HG02610 (cell line): ENCODE data around the gene CCDC184.

Experiments used
- ATAC-seq: cut with Tn5 transposase; IDR thresholded peaks from one replicate; pipeline ENCODE4 v1.9.1; 2021; ENCODE audit warnings: mild to moderate bottlenecking, moderate library complexity; ENCODE audit not compliant: unreplicated experiment

CCDC184 gene

DNA sequence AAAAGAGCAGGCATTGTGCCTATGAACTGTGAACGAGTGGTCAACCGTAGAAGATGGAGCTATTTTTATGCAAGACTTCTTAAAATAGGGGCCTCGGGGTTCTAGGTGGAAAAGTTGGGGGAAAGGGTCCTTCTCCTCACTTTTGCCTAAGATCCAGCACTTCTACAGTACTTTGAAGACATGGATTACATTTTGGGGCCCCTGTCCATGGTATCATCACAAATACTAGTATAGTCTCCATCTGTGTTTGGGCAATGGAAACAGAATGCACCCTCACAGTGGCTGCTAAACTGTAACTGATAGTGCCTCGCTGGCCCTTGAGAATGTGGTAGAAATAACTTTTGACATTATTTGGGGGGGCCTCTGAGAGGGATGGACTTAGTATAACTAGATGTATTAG is 5.5 kb upstream of the CCDC184 start:
- ATAC-seq, result no peak

- ATAC-seq, result no peak
Measured at GRCh38 chr12:48179466-48179865, 4.0 kb upstream of the CCDC184 start.

- no peak for ATAC-seq
Measured at GRCh38 chr12:48180424-48180823, 3.0 kb upstream of the CCDC184 start.

DNA sequence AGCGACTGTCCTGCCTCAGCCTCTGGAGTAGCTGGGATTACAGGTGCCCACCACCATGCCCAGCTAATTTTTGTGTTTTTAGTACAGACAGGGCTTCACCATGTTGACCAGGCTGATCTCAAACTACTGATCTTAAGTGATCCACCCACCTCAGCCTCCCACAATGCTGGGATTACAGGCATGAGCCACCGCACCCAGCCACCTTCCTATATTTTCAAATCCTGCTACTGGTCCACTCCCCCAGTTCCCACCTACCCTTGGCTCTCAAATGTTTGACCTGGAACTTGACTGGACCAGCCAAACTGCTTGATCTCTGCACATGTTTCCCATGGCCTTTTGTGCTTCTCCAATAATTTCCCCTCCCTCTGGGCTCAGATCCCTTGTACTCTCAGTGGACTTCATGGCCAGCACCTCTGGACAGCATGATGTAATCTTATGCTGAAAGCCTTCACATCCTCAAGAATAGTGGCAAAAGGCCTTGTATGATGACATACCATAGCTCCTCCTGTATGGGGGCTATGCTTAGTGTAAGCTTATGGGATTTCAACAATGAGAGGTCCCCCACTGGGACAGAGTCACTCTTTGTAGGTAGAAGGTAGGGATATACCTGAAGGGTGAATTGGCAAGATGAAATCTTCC is 2.5 kb upstream of the CCDC184 start:
- no peak for ATAC-seq

DNA sequence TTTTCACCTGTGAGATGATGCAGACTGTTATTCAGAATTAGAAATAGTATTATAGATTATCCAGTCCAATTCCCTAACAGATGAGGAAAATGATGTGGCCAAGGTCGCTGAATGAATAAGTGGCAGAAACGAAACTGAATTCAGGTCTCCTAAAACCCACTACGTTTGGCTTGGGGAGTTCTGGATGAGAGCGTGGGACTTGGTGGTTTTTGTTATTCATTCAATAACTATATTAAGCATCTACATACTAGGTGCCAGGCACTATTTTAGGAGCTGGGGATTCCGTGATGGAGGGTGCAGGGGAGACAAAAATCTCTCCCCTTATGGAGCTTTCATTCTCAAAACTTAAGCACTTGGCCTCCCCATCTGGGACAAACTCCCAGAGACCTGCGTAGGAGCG is 813 bp upstream of the CCDC184 start:
- ATAC-seq, result peak; percentile 4

DNA sequence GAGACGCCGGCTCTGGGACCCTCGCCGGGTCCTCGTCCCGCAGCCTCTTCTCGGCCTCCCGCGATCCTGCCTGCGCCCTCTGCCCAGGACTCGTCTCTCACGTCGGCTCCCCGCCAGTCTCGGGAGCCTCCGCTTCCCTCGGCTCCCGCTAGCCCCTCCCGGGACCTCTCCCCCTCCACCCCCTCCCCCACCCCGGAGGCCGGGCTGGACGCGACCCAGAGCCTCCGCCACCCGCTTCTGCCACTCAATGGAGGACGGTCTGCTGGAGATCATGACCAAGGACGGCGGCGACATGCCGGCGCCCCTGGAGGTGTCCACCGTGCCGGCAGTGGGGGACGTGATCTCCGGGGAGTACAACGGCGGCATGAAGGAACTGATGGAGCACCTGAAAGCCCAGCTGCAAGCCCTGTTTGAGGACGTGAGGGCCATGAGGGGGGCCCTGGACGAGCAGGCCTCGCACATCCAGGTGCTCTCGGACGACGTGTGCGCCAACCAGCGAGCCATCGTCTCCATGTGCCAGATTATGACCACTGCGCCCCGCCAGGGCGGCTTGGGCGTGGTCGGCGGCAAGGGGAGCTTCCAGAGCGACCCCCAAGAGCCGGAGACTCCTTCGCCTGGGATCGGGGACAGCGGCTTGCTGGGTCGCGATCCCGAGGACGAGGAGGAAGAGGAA is 568 bp downstream of the CCDC184 start:
- ATAC-seq, result no peak

DNA sequence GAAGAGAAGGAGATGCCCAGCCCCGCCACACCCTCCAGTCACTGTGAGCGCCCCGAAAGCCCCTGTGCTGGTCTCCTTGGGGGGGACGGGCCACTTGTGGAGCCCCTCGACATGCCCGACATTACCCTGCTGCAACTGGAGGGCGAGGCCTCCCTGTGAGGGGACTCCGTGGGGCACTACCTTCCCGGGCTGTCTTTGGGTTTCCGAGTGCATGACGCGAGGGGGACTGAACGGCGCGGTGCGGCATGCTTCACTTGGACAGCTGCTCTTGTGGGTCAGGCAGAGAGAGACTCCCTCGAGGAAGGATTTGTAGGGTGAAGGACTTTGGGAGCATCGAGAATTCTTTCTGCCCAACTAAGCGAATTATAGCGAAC is 1.1 kb downstream of the CCDC184 start:
- ATAC-seq, result no peak

DNA sequence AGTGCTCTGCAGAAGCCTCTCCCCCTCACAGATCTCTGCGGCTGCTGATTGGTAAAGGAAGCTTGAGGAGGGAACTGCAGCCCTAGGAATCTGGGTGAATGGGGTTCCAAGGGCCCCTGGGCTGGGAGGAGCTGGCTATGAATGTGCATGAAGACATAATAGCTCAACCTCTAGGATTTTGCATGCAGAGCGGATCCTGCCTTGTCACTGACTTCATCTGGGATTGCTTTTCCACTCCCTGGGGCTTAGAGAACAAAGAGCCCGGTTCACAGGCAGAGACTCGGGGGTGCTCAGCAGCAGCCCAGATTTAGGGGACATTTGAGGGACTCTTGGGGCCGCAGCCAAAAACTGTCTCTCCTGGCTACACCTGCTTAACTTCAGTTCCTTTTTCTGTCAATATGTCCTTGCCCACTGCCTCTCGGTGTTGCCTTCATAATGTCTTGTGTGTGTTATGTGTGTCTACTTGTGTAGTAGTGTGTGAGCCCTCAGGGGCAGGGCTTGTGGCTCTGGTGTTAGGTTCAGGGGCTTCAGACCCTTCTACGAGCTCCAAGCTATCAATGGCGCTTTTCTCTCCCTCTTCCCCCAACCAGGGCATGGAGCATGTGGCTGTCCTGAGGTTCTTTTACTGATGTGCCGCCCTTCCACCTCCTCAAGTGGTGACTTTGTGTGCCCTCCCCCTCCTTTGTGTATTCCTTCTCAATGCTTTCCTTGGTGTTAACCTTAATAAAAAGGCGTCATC is 1.9 kb downstream of the CCDC184 start:
- no peak for ATAC-seq

- no peak for ATAC-seq
Measured at GRCh38 chr12:48187916-48188695, 4.7 kb downstream of the CCDC184 start.

DNA sequence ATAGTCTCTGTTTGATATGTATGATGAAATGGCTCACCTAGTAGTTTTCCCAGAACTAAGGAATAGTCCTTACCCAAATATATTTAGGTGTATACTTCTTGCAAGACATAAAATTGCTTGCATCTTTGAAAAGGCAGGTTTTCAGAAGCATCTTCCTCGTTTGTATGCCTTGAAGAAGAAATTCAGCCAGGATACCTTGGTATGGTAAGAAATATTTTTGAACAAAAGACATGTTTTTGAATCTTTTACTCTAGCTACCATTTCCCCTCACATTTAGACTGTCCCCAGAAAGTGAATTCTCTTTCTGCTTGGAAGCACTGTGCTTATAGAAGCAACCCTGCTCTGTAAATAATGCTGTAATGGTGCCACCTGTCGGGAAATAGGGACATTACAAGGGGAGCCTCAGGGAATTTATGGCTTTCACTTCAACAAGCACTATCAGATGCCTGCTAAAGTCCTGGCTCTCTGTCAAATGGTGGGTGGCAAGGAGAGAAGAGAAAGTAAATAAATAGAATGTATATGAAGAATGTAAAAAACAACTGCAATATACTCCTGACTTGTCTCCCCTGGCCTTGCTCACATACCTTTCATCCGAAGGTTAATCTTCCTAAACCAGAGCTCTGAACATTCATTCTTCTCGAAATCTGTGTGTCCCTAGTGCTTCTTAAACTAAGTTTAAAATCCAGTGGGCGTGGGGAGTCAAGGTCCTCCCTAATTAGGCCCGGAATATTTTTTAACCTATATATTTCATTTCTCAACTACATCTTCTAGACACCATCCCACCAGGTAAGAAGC is 6.1 kb downstream of the CCDC184 start:
- ATAC-seq, result peak; percentile 51

GRCh38 chr12:48191096-48191495 is 7.7 kb downstream of the CCDC184 start:
- no peak for ATAC-seq

DNA sequence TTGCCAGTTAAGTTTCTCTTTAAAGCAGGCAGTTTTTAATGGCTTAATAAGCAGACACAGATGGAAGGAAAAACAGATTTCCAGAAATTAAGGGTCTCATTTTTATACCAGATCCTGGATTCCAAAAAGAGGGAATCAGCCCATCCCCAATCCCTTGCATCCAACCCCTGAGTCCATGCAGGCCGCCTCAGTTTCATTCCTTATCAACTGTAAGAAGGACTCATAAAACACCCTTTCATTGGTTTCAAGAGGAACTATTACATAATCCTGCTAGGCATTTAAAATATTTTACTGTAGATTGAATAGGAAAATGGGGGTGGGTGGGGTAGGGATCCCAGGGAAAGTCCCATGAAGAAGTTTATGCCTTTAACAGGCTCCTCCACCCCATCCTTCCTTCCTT is 9.4 kb downstream of the CCDC184 start:
- no peak for ATAC-seq

DNA sequence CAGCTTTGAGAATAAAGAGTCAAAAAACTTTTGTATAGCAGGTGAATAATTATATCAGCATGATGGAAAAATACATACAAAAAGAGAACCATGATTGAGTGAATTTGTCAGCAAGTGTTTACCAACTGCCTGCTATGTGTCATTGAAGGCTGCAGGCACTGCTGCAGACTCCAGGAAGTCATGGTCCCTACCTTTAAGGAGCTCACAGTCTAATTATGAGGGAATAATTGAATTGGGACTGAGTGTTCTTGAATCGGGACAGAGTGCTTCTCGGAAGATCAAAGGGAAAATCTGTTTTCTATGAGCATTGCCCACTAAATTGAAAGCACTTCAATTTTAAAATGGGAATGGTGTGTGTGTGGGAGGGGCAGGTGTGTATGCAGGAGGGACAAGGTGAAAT is 10.2 kb downstream of the CCDC184 start:
- no peak for ATAC-seq

DNA sequence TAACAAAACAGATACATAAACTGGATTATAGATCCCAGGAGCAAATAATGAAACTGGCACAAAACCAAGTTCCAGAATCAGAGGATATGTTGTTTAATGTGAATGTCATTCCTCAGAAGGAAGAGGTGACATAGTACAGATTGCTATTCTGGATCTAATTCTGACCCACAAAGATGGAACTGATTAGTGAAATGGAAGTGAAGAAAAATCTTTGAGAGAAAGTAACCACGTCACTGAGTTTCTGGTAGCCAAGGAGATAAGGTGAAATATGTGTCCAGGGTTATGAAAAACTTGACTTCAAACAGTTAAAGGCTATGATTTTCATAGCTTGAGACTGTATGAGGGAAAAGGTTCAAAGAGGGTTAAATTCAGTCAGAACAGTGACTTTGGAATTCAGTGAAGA is 11.4 kb downstream of the CCDC184 start:
- no peak for ATAC-seq

DNA sequence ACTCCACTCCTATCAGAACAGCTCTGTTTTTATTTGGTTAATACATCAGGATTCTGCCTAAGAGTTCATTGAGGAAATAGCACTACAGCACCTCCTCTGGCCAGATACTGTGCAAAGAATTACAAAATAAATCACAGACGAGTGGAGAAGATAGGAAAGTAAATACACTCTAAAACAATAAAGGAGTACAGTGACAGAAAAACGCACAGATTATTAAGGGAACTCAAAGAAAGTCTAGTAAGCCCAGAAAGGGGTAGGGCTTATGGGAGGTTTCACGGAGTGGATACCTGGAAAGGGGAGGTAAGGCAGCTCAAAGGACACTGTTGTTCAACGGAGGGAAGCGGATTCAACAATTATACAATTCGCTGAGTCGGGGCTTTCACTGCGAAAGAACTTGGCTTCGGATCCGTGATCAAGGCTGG is 14.1 kb downstream of the CCDC184 start:
- no peak for ATAC-seq

- peak; percentile 100 for ATAC-seq
Measured at GRCh38 chr12:48197971-48198671, 14.7 kb downstream of the CCDC184 start.

DNA sequence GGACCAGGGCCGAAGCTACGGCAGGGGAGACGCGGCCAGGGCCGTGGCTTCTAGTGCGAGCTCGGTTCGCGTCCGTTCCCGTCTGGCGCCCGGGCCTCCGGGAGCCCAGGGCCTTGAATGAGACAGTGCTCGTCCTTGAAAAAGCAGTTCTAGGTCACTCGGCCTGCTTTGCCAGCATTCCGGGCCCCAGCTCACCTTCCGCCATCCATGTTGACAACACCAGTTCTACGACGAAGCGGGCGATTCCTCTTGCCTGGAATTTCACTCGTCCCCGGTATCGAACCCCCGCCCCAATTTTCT is 15.2 kb downstream of the CCDC184 start:
- peak; percentile 5 for ATAC-seq

DNA sequence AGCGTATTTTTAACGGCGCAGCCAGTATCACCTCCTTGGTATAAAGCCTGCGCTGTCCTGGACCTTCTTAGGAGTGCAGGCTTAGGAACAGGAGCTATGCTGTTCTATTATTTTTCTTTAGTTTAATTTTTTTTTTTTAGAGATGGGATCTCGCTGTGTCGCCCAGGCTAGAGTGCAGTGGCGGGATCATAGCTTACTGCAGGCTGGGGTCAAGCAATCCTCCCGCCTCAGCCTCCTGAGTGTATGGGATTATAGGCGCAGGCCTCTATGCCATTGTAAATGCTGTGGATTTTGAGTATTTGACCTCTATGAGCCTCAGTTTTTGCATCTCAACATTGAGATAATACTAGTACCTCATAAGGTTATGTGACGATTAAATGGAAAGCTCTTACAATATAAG is 15.5 kb downstream of the CCDC184 start:
- ATAC-seq, result no peak

- no peak for ATAC-seq
Measured at GRCh38 chr12:48199774-48200221, 16.4 kb downstream of the CCDC184 start.

DNA sequence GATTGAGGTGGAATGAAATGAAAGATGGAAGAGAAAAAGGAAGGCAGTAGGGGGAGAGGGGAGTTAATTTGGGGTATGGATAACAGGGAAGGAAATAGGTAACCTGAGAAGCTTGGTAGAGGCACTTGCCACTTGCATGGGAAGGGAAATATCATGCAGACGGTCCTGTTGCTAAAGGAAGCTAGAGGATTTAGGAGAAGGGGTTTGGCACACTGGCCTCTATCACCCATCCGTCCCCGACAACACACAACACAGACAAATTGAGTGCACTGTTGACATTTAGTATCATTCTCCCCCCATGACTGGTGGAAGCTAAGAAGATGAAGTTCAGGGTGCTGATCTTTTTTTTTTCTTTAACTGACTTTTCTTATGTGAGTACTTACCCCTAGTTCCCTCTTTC is 17.6 kb downstream of the CCDC184 start:
- ATAC-seq, result no peak
